ENCODE measurements around the gene STK32B. TPM values are rescaled to one million over a fixed set of nuclear protein-coding genes. Genes with fewer than 3 reads are reported as not detected.

STK32B gene
- total RNA-seq, 3 donors from 2014 or later, result 2.2 to 5.0 (median 4.6) TPM

DNA sequence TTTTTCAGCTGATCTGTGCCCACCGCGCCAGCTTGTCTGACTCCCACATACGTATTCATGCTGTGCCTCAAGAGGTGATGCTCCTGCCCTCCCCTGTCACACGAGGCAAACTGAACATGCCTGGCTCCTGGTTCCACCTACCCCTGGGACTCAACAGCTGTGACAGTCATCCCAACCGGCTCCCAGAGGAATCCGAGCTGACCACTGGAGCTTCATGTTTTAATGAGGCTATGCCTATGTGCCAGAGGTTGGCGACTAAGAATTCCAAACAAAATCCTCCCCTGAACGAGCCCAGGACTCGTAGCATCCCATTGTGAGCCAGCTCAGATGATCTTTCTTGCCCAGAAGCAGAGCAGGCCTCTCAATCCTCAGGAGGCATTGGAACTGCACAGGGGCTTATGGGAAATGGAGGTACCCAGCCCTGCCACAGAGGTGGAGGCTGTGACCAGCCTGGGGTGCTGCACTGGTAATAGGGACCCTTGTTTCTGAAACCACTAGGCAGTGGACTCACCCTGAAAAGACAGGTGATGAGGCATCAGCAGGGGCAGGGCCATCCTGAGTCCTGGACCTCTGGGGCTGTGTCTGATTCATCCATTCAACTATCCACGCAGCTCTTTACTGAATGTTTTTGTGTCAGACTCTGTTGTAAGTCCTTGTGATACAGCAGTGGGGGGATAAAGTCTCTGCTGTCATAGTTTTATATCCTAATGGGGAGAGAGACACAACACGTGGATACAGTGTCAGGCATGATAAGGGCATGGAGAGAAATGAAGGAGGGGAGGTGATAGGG lies 332.1 kb downstream of the STK32B start:
- TF ChIP-seq POLR2AphosphoS5 (IDR thresholded peaks at IDR 0.05), result no peak
- TF ChIP-seq POLR2A (IDR thresholded peaks at IDR 0.05), result no peak
- TF ChIP-seq CTCF (IDR thresholded peaks at IDR 0.05), result no peak

DNA sequence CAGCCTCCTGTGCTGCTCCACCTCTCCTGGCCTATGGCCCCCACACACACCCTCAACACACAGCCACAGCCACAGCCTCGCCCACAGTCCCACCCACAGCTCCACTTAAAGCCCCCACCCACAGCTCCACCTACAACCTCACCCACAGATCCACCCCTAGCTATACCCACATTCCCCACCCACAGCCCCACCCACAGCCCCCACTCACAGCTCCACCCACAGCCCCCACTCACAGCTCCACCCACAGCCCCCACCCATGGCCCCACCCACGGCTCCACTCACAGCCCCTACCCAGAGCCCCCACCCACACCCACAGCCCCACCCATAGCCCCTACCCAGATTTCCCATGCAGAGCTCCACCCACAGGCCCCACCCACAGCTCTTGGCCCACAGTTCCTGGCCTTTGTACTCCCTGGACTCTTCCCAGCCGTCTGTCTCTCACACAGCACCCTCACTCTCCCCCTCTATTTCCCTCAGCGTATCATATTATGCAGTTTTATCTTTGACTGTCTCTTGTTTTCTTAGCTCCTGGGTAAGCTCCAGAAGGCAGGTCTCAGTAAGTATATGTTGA lies 334.5 kb downstream of the STK32B start:
- TF ChIP-seq CTCF (IDR thresholded peaks at IDR 0.05) (no peak), POLR2A (IDR thresholded peaks at IDR 0.05) (no peak), POLR2AphosphoS5 (IDR thresholded peaks at IDR 0.05) (no peak)
- Histone ChIP-seq H3K27me3 (no peaks in the 10 kb centered on the region), H3K27ac (no peak overlapping the region), H3K9me3 (no peaks in the 10 kb centered on the region), H3K36me3 (no peaks in the 10 kb centered on the region), H3K4me3 (no peak overlapping the region), H3K4me1 (no peaks in the 10 kb centered on the region)
- intact Hi-C loops (cut with DNase I; ENCODE audit: low total_unique reads), result no loop called here
- no peak for DNase-seq (ENCODE audit: low spot score in 2 of 2)

More for the DNA sequence above, 332.1 kb downstream of the STK32B start:
- H3K27ac ChIP-seq, result no peak overlapping the region
- H3K4me3 ChIP-seq, result no peak overlapping the region
- no peaks in the 10 kb centered on the region for H3K36me3 ChIP-seq
- no peaks in the 10 kb centered on the region for H3K9me3 ChIP-seq
- intact Hi-C loops (cut with DNase I; ENCODE audit: low total_unique reads), result no loop called here
- no peaks in the 10 kb centered on the region for H3K27me3 ChIP-seq
- H3K4me1 ChIP-seq, result no peaks in the 10 kb centered on the region
- no peak for DNase-seq (ENCODE audit: low spot score in 2 of 2)

DNA sequence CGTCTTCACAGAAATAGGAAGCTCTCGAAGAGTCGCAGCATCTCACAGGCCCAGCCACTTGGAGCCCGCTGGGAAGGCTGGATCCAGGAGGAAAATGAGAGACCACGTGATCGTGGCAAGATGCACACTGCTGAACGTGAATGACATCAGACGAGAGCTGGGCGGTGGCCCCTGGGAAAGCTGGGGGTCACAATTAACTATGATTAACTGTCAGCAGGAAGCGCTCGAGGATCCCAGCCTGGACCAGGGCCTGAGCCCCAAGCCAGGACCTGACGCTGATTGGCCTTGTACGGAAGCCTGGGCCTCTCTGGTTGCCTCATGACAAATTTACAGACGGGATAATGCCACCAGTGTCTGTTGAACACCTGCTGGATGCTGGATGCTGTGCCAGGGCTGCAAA lies 335.6 kb downstream of the STK32B start:
- intact Hi-C loops (cut with DNase I; ENCODE audit: low total_unique reads), result no loop called here
- Histone ChIP-seq H3K4me3 (no peak overlapping the region), H3K36me3 (no peaks in the 10 kb centered on the region), H3K27ac (no peak overlapping the region), H3K27me3 (no peaks in the 10 kb centered on the region), H3K4me1 (no peaks in the 10 kb centered on the region), H3K9me3 (no peaks in the 10 kb centered on the region)
- no peak for DNase-seq (ENCODE audit: low spot score in 2 of 2)
- TF ChIP-seq POLR2AphosphoS5 (IDR thresholded peaks at IDR 0.05) (no peak), CTCF (IDR thresholded peaks at IDR 0.05) (no peak), POLR2A (IDR thresholded peaks at IDR 0.05) (no peak)

DNA sequence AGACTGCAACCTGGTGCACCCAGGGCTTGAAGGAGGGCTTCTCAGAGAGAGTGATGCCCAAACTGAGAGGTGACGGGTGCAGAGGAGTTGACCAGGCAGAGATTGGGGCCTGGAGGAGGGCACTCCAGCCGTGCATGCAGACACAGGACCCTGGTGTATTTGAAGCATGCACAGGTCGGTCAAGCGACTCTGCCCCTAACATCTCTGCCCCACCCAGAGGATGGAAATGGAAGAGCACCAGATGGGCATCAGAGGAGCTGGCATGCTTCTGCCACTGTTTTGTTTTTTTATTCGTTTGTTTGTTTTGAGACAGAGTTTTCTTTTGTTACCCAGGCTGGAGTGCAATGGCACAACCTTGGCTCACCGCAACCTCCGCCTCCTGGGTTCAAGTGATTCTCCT lies 336.2 kb downstream of the STK32B start:
- H3K9me3 ChIP-seq, result no peaks in the 10 kb centered on the region
- H3K27ac ChIP-seq, result no peak overlapping the region
- intact Hi-C loops (cut with DNase I; ENCODE audit: low total_unique reads), result no loop called here
- H3K36me3 ChIP-seq, result no peaks in the 10 kb centered on the region
- no peak for TF ChIP-seq CTCF (IDR thresholded peaks at IDR 0.05)
- no peak for TF ChIP-seq POLR2A (IDR thresholded peaks at IDR 0.05)
- TF ChIP-seq POLR2AphosphoS5 (IDR thresholded peaks at IDR 0.05), result no peak
- H3K27me3 ChIP-seq, result no peaks in the 10 kb centered on the region
- no peaks in the 10 kb centered on the region for H3K4me1 ChIP-seq
- H3K4me3 ChIP-seq, result no peak overlapping the region
- no peak for DNase-seq (ENCODE audit: low spot score in 2 of 2)

- no peak for DNase-seq (ENCODE audit: low spot score in 2 of 2)
- Histone ChIP-seq H3K36me3 (no peaks in the 10 kb centered on the region), H3K4me3 (no peak overlapping the region), H3K27ac (no peak overlapping the region), H3K9me3 (no peaks in the 10 kb centered on the region), H3K4me1 (no peaks in the 10 kb centered on the region), H3K27me3 (no peaks in the 10 kb centered on the region)
- intact Hi-C loops (cut with DNase I; ENCODE audit: low total_unique reads), result no loop called here
- TF ChIP-seq CTCF (IDR thresholded peaks at IDR 0.05) (no peak), POLR2AphosphoS5 (IDR thresholded peaks at IDR 0.05) (no peak), POLR2A (IDR thresholded peaks at IDR 0.05) (no peak)
These were observed 338.6 kb downstream of the STK32B start for GRCh38 chr4:5389756-5390310.
